ENCODE data around the gene PTPRM.

Gene PTPRM

GRCh38 chr18:8303151-8303755 is 736.1 kb downstream of the PTPRM start:
- no peaks in the 10 kb centered on the region for H3K9me2 ChIP-seq (replicated peaks; ENCODE audit: low read depth, low read length)
- H2AFZ ChIP-seq (ENCODE audit: low read length) = no peak overlapping the region
- H3K9me3 ChIP-seq (ENCODE audit: insufficient read depth, low read depth, low read length) = no peaks in the 10 kb centered on the region
- H3K4me1 ChIP-seq (ENCODE audit: insufficient read depth, low read length, poor library complexity, severe bottlenecking) = no peaks in the 10 kb centered on the region
- no peaks in the 10 kb centered on the region for H4K20me1 ChIP-seq (ENCODE audit: insufficient read depth, low read length, poor library complexity, severe bottlenecking)
- no peaks in the 10 kb centered on the region for H3K79me2 ChIP-seq (ENCODE audit: insufficient read depth, low read length)
- H3F3A ChIP-seq (ENCODE audit: low read depth) = no peaks in the 10 kb centered on the region
- H3K27me3 ChIP-seq (ENCODE audit: insufficient read depth, low read length, poor library complexity, severe bottlenecking) = no peaks in the 10 kb centered on the region
- no peak overlapping the region for H3K9ac ChIP-seq (ENCODE audit: low read depth, low read length, poor library complexity, severe bottlenecking)
- no peak overlapping the region for H3K4me3 ChIP-seq (ENCODE audit: low read length, poor library complexity, severe bottlenecking)
- no peak overlapping the region for H3K4me2 ChIP-seq (ENCODE audit: low read depth, low read length, poor library complexity, severe bottlenecking)
- H3K36me3 ChIP-seq (ENCODE audit: insufficient read depth, low read length) = no peaks in the 10 kb centered on the region
- TF ChIP-seq EZH2phosphoT487 (IDR thresholded peaks at IDR 0.05; ENCODE audit: borderline replicate concordance) (no peak), CTCF (conservative IDR thresholded peaks at IDR 0.05; ENCODE audit: low read length) (no peak)

- H3K9me3 ChIP-seq (ENCODE audit: insufficient read depth, low read depth, low read length) = no peaks in the 10 kb centered on the region
These were observed 740.8 kb downstream of the PTPRM start for GRCh38 chr18:8307960-8308359.

GRCh38 chr18:8313043-8313442 is 745.9 kb downstream of the PTPRM start:
- H3K27me3 ChIP-seq (ENCODE audit: insufficient read depth, low read length, poor library complexity, severe bottlenecking) = no peaks in the 10 kb centered on the region
- H4K20me1 ChIP-seq (ENCODE audit: insufficient read depth, low read length, poor library complexity, severe bottlenecking) = no peaks in the 10 kb centered on the region
- H3K36me3 ChIP-seq (ENCODE audit: insufficient read depth, low read length) = no peaks in the 10 kb centered on the region
- no peak overlapping the region for H3K4me3 ChIP-seq (ENCODE audit: low read length, poor library complexity, severe bottlenecking)
- H3K4me1 ChIP-seq (ENCODE audit: insufficient read depth, low read length, poor library complexity, severe bottlenecking) = no peaks in the 10 kb centered on the region
- H2AFZ ChIP-seq (ENCODE audit: low read length) = no peak overlapping the region
- no peaks in the 10 kb centered on the region for H3K79me2 ChIP-seq (ENCODE audit: insufficient read depth, low read length)
- H3K9me2 ChIP-seq (replicated peaks; ENCODE audit: low read depth, low read length) = no peaks in the 10 kb centered on the region
- H3K4me2 ChIP-seq (ENCODE audit: low read depth, low read length, poor library complexity, severe bottlenecking) = no peak overlapping the region
- no peaks in the 10 kb centered on the region for H3K9me3 ChIP-seq (ENCODE audit: insufficient read depth, low read depth, low read length)
- TF ChIP-seq EZH2phosphoT487 (IDR thresholded peaks at IDR 0.05; ENCODE audit: borderline replicate concordance) = no peak
- TF ChIP-seq CTCF (conservative IDR thresholded peaks at IDR 0.05; ENCODE audit: low read length) = no peak
- H3K9ac ChIP-seq (ENCODE audit: low read depth, low read length, poor library complexity, severe bottlenecking) = no peak overlapping the region
- no peaks in the 10 kb centered on the region for H3F3A ChIP-seq (ENCODE audit: low read depth)

More at GRCh38 chr18:8307960-8308359, 740.8 kb downstream of the PTPRM start:
- no peak overlapping the region for H3K4me3 ChIP-seq (ENCODE audit: low read length, poor library complexity, severe bottlenecking)
- no peaks in the 10 kb centered on the region for H3K36me3 ChIP-seq (ENCODE audit: insufficient read depth, low read length)
- no peaks in the 10 kb centered on the region for H3K4me1 ChIP-seq (ENCODE audit: insufficient read depth, low read length, poor library complexity, severe bottlenecking)
- H2AFZ ChIP-seq (ENCODE audit: low read length) = no peak overlapping the region
- H3K9ac ChIP-seq (ENCODE audit: low read depth, low read length, poor library complexity, severe bottlenecking) = no peak overlapping the region
- no peak for TF ChIP-seq CTCF (conservative IDR thresholded peaks at IDR 0.05; ENCODE audit: low read length)
- no peak for TF ChIP-seq EZH2phosphoT487 (IDR thresholded peaks at IDR 0.05; ENCODE audit: borderline replicate concordance)
- no peaks in the 10 kb centered on the region for H3K27me3 ChIP-seq (ENCODE audit: insufficient read depth, low read length, poor library complexity, severe bottlenecking)
- H3K4me2 ChIP-seq (ENCODE audit: low read depth, low read length, poor library complexity, severe bottlenecking) = no peak overlapping the region
- no peaks in the 10 kb centered on the region for H4K20me1 ChIP-seq (ENCODE audit: insufficient read depth, low read length, poor library complexity, severe bottlenecking)
- H3K79me2 ChIP-seq (ENCODE audit: insufficient read depth, low read length) = no peaks in the 10 kb centered on the region
- H3K9me2 ChIP-seq (replicated peaks; ENCODE audit: low read depth, low read length) = no peaks in the 10 kb centered on the region
- no peaks in the 10 kb centered on the region for H3F3A ChIP-seq (ENCODE audit: low read depth)

All from Loucy (cell line).